ENCODE data around the gene SLX4IP.
"Not testable (repeated sequence)": the region's sequence is repeated elsewhere in the genome, so short reads cannot be mapped to it uniquely, and the experiment has no call there.

The SLX4IP gene

GRCh38 chr20:10603378-10603777, 168.3 kb downstream of the SLX4IP start:
- Histone ChIP-seq H3K36me3 (ENCODE audit: control insufficient read depth, insufficient read depth, low read length) (peaks cover 2% of the 10 kb centered on the region), H3K4me3 (ENCODE audit: low read length) (no peak overlapping the region), H3K4me1 (ENCODE audit: control insufficient read depth, insufficient read depth, low read length) (no peaks in the 10 kb centered on the region), H3K27me3 (ENCODE audit: control insufficient read depth, insufficient read depth, low read length) (no peaks in the 10 kb centered on the region), H3K9ac (ENCODE audit: low read length) (no peak overlapping the region), H3K27ac (ENCODE audit: low read depth, low read length) (no peak overlapping the region)

- H3K4me3 ChIP-seq (ENCODE audit: low read length) = no peak overlapping the region
- H3K27me3 ChIP-seq (ENCODE audit: control insufficient read depth, insufficient read depth, low read length) = no peaks in the 10 kb centered on the region
- H3K4me1 ChIP-seq (ENCODE audit: control insufficient read depth, insufficient read depth, low read length) = no peaks in the 10 kb centered on the region
- H3K36me3 ChIP-seq (ENCODE audit: control insufficient read depth, insufficient read depth, low read length) = peaks cover 2% of the 10 kb centered on the region
- no peak overlapping the region for H3K27ac ChIP-seq (ENCODE audit: low read depth, low read length)
- H3K9ac ChIP-seq (ENCODE audit: low read length) = no peak overlapping the region
Measured at GRCh38 chr20:10603971-10604864, 169.1 kb downstream of the SLX4IP start.

GRCh38 chr20:10604865-10605440, 169.8 kb downstream of the SLX4IP start:
- Histone ChIP-seq H3K27me3 (ENCODE audit: control insufficient read depth, insufficient read depth, low read length) (no peaks in the 10 kb centered on the region), H3K4me1 (ENCODE audit: control insufficient read depth, insufficient read depth, low read length) (no peaks in the 10 kb centered on the region), H3K36me3 (ENCODE audit: control insufficient read depth, insufficient read depth, low read length) (peaks cover 2% of the 10 kb centered on the region), H3K4me3 (ENCODE audit: low read length) (no peak overlapping the region), H3K9ac (ENCODE audit: low read length) (no peak overlapping the region), H3K27ac (ENCODE audit: low read depth, low read length) (no peak overlapping the region)

GRCh38 chr20:10605547-10606195, 170.6 kb downstream of the SLX4IP start:
- H3K4me1 ChIP-seq (ENCODE audit: control insufficient read depth, insufficient read depth, low read length) = no peaks in the 10 kb centered on the region
- H3K27me3 ChIP-seq (ENCODE audit: control insufficient read depth, insufficient read depth, low read length) = no peaks in the 10 kb centered on the region
- no peak overlapping the region for H3K4me3 ChIP-seq (ENCODE audit: low read length)
- peaks cover 2% of the 10 kb centered on the region for H3K36me3 ChIP-seq (ENCODE audit: control insufficient read depth, insufficient read depth, low read length)
- no peak overlapping the region for H3K27ac ChIP-seq (ENCODE audit: low read depth, low read length)
- H3K9ac ChIP-seq (ENCODE audit: low read length) = no peak overlapping the region

- H3K36me3 ChIP-seq (ENCODE audit: control insufficient read depth, insufficient read depth, low read length) = peaks cover 2% of the 10 kb centered on the region
- H3K4me1 ChIP-seq (ENCODE audit: control insufficient read depth, insufficient read depth, low read length) = no peaks in the 10 kb centered on the region
- no peaks in the 10 kb centered on the region for H3K27me3 ChIP-seq (ENCODE audit: control insufficient read depth, insufficient read depth, low read length)
- H3K27ac ChIP-seq (ENCODE audit: low read depth, low read length) = peak overlapping the region; percentile 55
- H3K9ac ChIP-seq (ENCODE audit: low read length) = no peak overlapping the region
- H3K4me3 ChIP-seq (ENCODE audit: low read length) = no peak overlapping the region
Measured at GRCh38 chr20:10609276-10609675, 174.2 kb downstream of the SLX4IP start.

- Histone ChIP-seq H3K27ac (ENCODE audit: low read depth, low read length) (peak overlapping the region; percentile 55), H3K27me3 (ENCODE audit: control insufficient read depth, insufficient read depth, low read length) (no peaks in the 10 kb centered on the region), H3K9ac (ENCODE audit: low read length) (no peak overlapping the region), H3K4me1 (ENCODE audit: control insufficient read depth, insufficient read depth, low read length) (no peaks in the 10 kb centered on the region), H3K36me3 (ENCODE audit: control insufficient read depth, insufficient read depth, low read length) (peaks cover 2% of the 10 kb centered on the region), H3K4me3 (ENCODE audit: low read length) (no peak overlapping the region)
Measured at GRCh38 chr20:10609770-10610169, 174.7 kb downstream of the SLX4IP start.

GRCh38 chr20:10610251-10610650, 175.1 kb downstream of the SLX4IP start:
- Histone ChIP-seq H3K4me1 (ENCODE audit: control insufficient read depth, insufficient read depth, low read length) (no peaks in the 10 kb centered on the region), H3K27me3 (ENCODE audit: control insufficient read depth, insufficient read depth, low read length) (no peaks in the 10 kb centered on the region), H3K4me3 (ENCODE audit: low read length) (no peak overlapping the region), H3K36me3 (ENCODE audit: control insufficient read depth, insufficient read depth, low read length) (peaks cover 2% of the 10 kb centered on the region), H3K27ac (ENCODE audit: low read depth, low read length) (no peak overlapping the region), H3K9ac (ENCODE audit: low read length) (no peak overlapping the region)

- no peak overlapping the region for H3K9ac ChIP-seq (ENCODE audit: low read length)
- no peak overlapping the region for H3K4me3 ChIP-seq (ENCODE audit: low read length)
- H3K36me3 ChIP-seq (ENCODE audit: control insufficient read depth, insufficient read depth, low read length) = no peaks in the 10 kb centered on the region
- no peak overlapping the region for H3K27ac ChIP-seq (ENCODE audit: low read depth, low read length)
- H3K4me1 ChIP-seq (ENCODE audit: control insufficient read depth, insufficient read depth, low read length) = no peaks in the 10 kb centered on the region
- no peaks in the 10 kb centered on the region for H3K27me3 ChIP-seq (ENCODE audit: control insufficient read depth, insufficient read depth, low read length)
Measured at GRCh38 chr20:10611357-10611756, 176.3 kb downstream of the SLX4IP start.

- H3K27me3 ChIP-seq (ENCODE audit: control insufficient read depth, insufficient read depth, low read length); H3K27ac ChIP-seq (ENCODE audit: low read depth, low read length); H3K4me1 ChIP-seq (ENCODE audit: control insufficient read depth, insufficient read depth, low read length); H3K9ac ChIP-seq (ENCODE audit: low read length); H3K36me3 ChIP-seq (ENCODE audit: control insufficient read depth, insufficient read depth, low read length); H3K4me3 ChIP-seq (ENCODE audit: low read length): not testable (repeated sequence)
Measured at GRCh38 chr20:10613426-10613825, 178.3 kb downstream of the SLX4IP start.

- Histone ChIP-seq H3K27ac (ENCODE audit: low read depth, low read length) (no peak overlapping the region), H3K4me3 (ENCODE audit: low read length) (no peak overlapping the region), H3K36me3 (ENCODE audit: control insufficient read depth, insufficient read depth, low read length) (no peaks in the 10 kb centered on the region), H3K9ac (ENCODE audit: low read length) (no peak overlapping the region), H3K4me1 (ENCODE audit: control insufficient read depth, insufficient read depth, low read length) (no peaks in the 10 kb centered on the region), H3K27me3 (ENCODE audit: control insufficient read depth, insufficient read depth, low read length) (no peaks in the 10 kb centered on the region)
Measured at GRCh38 chr20:10613911-10614310, 178.8 kb downstream of the SLX4IP start.

GRCh38 chr20:10616212-10616611, 181.1 kb downstream of the SLX4IP start:
- Histone ChIP-seq H3K27me3 (ENCODE audit: control insufficient read depth, insufficient read depth, low read length) (no peaks in the 10 kb centered on the region), H3K9ac (ENCODE audit: low read length) (no peak overlapping the region), H3K36me3 (ENCODE audit: control insufficient read depth, insufficient read depth, low read length) (no peaks in the 10 kb centered on the region), H3K4me1 (ENCODE audit: control insufficient read depth, insufficient read depth, low read length) (no peaks in the 10 kb centered on the region), H3K27ac (ENCODE audit: low read depth, low read length) (no peak overlapping the region), H3K4me3 (ENCODE audit: low read length) (no peak overlapping the region)

- not testable (repeated sequence) for H3K36me3 ChIP-seq (ENCODE audit: control insufficient read depth, insufficient read depth, low read length); H3K9ac ChIP-seq (ENCODE audit: low read length); H3K4me1 ChIP-seq (ENCODE audit: control insufficient read depth, insufficient read depth, low read length); H3K27me3 ChIP-seq (ENCODE audit: control insufficient read depth, insufficient read depth, low read length); H3K27ac ChIP-seq (ENCODE audit: low read depth, low read length); H3K4me3 ChIP-seq (ENCODE audit: low read length)
Measured at GRCh38 chr20:10617549-10618133, 182.5 kb downstream of the SLX4IP start.

Data from rectal smooth muscle tissue (tissue), 1 donor.